HUES48 (cell line): Measurements from ENCODE around the gene IBA57.
"Not testable (repeated sequence)": the region's sequence is repeated elsewhere in the genome, so short reads cannot be mapped to it uniquely, and the experiment has no call there.

Experiments used
- H3K27ac ChIP-seq: one replicate; pipeline ENCODE4 v1.7.0; 2013; ENCODE audit warnings: low read depth, low read length, inconsistent platforms
- H3K27me3 ChIP-seq: 2 replicates; pipeline ENCODE4 v1.6.1; 2013; ENCODE audit warnings: mild to moderate bottlenecking, low read length; ENCODE audit not compliant: control insufficient read depth, insufficient read depth
- H3K36me3 ChIP-seq: 2 replicates; pipeline ENCODE4 v1.6.1; 2013; ENCODE audit warnings: low read length; ENCODE audit not compliant: control insufficient read depth, insufficient read depth
- H3K4me1 ChIP-seq: 2 replicates; pipeline ENCODE4 v1.6.1; 2013; ENCODE audit warnings: mild to moderate bottlenecking, low read length; ENCODE audit not compliant: control insufficient read depth, insufficient read depth
- H3K4me3 ChIP-seq: 2 replicates; pipeline ENCODE4 v1.5.1; 2013; ENCODE audit warnings: mild to moderate bottlenecking, low read depth, low read length
- H3K9ac ChIP-seq: 2 replicates; pipeline ENCODE4 v1.6.1; 2013; ENCODE audit warnings: mild to moderate bottlenecking, low read depth, low read length, moderate library complexity
- H3K9me3 ChIP-seq: 2 replicates; pipeline ENCODE4 v1.6.1; 2013; ENCODE audit warnings: low read length; ENCODE audit not compliant: control insufficient read depth, insufficient read depth

Gene IBA57

DNA sequence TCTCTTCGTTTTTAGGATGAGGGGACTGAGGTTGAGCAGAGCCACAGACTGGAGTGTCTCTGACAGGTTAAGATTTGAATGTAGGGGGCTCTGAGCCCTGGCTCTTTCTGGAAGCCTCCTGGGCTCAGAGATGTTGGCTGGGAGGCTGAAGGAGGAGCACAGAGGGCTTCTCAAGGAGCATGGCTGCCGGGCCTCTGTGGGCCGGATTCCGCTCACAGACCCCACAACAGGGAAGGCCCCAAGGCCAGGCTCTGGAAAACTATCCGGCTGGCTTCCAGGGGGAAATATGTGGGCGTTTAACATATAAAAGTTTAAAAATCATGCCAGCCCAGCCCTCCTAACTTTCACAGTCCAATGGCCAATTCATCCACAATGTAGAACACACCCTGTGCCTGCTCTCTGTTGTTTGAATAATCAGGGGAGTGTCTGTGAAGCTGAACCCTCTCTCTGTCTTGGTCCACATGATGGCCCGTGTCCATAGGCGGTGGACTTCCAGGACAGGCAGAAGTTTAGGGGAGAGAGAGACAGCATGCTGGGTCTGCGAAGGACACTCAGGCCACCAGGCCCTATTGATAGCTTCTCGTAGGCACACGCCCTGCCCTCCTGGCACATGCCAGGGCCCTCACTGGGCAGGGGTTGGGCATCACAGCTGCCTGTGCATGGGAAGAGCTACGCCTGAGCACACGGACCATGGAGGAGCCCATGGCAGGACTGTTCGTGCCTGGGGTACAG, 53.1 kb downstream of the IBA57 start:
- no peaks in the 10 kb centered on the region for H3K9me3 ChIP-seq
- H3K4me1 ChIP-seq = no peaks in the 10 kb centered on the region
- H3K9ac ChIP-seq = no peak overlapping the region
- H3K36me3 ChIP-seq = peaks cover 66% of the 10 kb centered on the region
- no peaks in the 10 kb centered on the region for H3K27me3 ChIP-seq
- no peak overlapping the region for H3K27ac ChIP-seq
- no peak overlapping the region for H3K4me3 ChIP-seq

DNA sequence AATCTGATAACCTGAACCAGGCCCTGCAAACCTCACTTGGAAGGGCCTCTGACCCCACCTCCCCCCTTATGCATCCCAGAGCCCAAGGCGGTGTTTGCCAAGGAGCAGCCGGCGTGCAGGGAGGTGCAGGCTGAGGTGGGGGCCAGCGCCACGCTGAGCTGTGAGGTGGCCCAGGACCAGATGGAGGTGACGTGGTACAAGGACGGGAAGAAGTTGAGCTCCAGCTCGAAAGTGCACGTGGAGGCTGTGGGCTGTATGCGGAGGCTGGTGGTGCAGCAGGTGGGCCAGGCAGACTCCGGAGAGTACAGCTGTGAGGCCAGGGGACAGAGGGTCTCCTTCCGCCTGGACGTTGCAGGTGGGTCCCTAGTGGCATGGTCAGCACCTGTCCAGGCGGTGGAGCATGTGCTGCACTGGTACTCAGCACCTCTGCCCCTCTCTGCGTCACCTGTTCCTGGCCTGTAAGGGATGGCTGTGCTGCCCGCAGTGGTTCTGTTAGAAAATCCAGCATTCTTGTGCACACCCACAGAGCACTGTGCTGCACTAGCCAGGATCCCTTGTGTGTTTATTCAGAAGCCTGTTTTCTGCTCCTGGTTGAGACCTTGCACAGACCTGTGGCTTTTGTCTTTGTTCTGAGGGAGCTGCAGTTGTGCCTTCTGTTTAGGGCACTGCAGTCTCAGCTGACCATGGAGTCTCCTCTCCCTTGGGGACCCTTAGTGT, 53.8 kb downstream of the IBA57 start:
- peaks cover 70% of the 10 kb centered on the region for H3K36me3 ChIP-seq
- H3K9ac ChIP-seq = no peak overlapping the region
- H3K9me3 ChIP-seq = no peaks in the 10 kb centered on the region

DNA sequence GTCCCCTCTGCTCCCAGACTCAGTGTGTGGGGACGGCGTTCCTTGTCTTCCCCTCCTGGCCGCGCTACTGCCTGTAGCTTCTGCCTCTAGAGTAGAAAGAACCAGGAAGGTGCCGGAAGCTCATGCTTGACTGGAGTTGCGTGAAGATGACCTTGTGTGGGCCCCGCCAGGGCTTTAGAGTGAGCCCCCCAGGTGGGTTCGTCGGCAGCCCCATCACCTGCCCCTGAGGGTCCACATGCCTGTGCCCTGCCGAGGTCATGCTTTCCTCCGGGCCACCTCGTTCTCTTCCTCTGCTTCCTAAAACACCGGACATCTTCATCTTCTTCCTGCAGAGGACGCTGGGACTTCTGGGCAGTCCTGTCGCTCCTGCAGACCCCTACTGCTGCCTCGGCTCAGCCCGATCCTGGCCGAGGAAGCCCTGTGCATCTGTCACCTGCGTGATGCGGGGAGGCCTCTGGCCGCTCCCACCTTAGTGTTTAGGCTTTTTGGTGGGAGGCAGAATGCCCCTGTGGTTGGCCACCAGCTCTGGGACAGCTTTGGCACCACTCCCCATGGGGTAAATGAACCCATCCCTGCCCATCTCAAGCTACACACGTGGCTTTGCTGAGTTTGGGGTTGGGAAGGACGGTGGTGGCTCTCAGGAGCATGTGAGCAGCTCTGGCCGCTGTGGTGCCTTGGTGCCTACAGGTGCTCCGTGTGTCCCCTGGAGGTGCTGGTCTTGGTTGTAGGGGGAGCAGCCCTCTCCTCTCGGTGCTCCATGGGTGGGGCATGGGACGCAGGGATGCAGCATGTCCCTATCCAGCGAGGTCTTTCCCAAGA, 54.6 kb downstream of the IBA57 start:
- Histone ChIP-seq H3K27me3 (no peaks in the 10 kb centered on the region), H3K9ac (no peak overlapping the region), H3K27ac (no peak overlapping the region), H3K9me3 (no peaks in the 10 kb centered on the region), H3K4me1 (no peaks in the 10 kb centered on the region), H3K4me3 (no peak overlapping the region), H3K36me3 (peaks cover 73% of the 10 kb centered on the region)

More for the DNA sequence above, 53.8 kb downstream of the IBA57 start:
- Histone ChIP-seq H3K27ac (no peak overlapping the region), H3K27me3 (no peaks in the 10 kb centered on the region), H3K4me3 (no peak overlapping the region), H3K4me1 (no peaks in the 10 kb centered on the region)

- not testable (repeated sequence) for H3K9me3 ChIP-seq, H3K4me3 ChIP-seq, H3K4me1 ChIP-seq, H3K27me3 ChIP-seq, H3K27ac ChIP-seq, H3K9ac ChIP-seq
- peaks cover 73% of the 10 kb centered on the region for H3K36me3 ChIP-seq
Observed at GRCh38 chr1:228221097-228221496, 55.5 kb downstream of the IBA57 start.

DNA sequence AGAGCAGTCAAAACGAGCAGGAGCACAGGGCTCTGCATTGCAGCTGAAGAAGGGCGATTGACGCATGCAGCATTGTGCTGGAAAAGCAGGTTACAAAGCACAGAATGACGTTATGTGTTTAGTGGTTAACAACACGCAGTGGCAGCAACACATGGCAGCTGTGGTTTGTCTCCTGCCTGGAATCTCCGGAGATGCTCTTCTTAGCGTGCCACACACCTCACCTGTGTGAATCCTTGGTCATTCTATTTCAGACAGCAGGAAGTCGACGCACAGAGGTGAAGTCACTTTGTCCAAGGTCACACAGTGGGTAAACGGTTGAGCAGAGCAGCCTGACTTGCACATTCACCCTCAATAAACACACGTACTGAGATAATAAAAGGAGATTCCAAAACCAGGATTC, 56.9 kb downstream of the IBA57 start:
- H3K9ac ChIP-seq = no peak overlapping the region
- no peaks in the 10 kb centered on the region for H3K4me1 ChIP-seq
- no peak overlapping the region for H3K27ac ChIP-seq
- no peak overlapping the region for H3K4me3 ChIP-seq
- H3K9me3 ChIP-seq = no peaks in the 10 kb centered on the region
- peaks cover 68% of the 10 kb centered on the region for H3K36me3 ChIP-seq
- H3K27me3 ChIP-seq = no peaks in the 10 kb centered on the region

- no peak overlapping the region for H3K27ac ChIP-seq
- H3K27me3 ChIP-seq = no peaks in the 10 kb centered on the region
- no peak overlapping the region for H3K4me3 ChIP-seq
- no peaks in the 10 kb centered on the region for H3K4me1 ChIP-seq
- H3K36me3 ChIP-seq = peaks cover 61% of the 10 kb centered on the region
- H3K9ac ChIP-seq = no peak overlapping the region
- no peaks in the 10 kb centered on the region for H3K9me3 ChIP-seq
Observed at GRCh38 chr1:228224198-228225164, 58.9 kb downstream of the IBA57 start.

DNA sequence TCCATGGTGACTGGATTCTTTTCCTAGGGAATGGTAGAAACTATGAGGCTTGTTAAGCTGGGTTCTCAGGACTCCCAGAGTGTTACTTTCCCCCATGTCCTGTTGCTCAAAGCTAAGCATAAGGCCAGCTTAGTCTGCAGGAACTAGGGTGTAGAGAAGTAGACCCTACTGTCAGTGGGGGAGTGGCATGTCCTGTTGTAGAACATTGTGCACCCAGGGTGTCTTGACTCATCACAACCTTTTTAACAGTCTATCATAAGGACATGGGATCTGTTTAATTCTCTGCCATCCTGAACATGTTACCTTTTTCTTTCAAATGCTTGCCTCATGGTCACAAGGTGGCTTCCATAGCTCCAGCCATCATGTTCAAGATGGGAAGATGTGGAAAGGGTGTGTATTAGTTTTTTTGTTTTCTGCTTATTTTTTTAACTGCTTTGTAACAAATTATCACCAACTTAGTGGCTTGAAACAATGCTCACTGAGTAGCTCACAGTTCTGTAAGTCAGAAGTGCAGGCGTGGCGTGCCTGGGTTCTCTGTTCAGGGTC, 59.6 kb downstream of the IBA57 start:
- H3K9me3 ChIP-seq = no peaks in the 10 kb centered on the region
- no peak overlapping the region for H3K27ac ChIP-seq
- H3K4me3 ChIP-seq = no peak overlapping the region
- no peaks in the 10 kb centered on the region for H3K27me3 ChIP-seq
- no peak overlapping the region for H3K9ac ChIP-seq
- peaks cover 59% of the 10 kb centered on the region for H3K36me3 ChIP-seq
- no peaks in the 10 kb centered on the region for H3K4me1 ChIP-seq

- H3K4me3 ChIP-seq = no peak overlapping the region
- no peaks in the 10 kb centered on the region for H3K27me3 ChIP-seq
- no peaks in the 10 kb centered on the region for H3K9me3 ChIP-seq
- no peak overlapping the region for H3K9ac ChIP-seq
- H3K4me1 ChIP-seq = no peaks in the 10 kb centered on the region
- H3K27ac ChIP-seq = no peak overlapping the region
- H3K36me3 ChIP-seq = peaks cover 61% of the 10 kb centered on the region
Observed at GRCh38 chr1:228225740-228226139, 60.1 kb downstream of the IBA57 start.

- Histone ChIP-seq H3K4me1 (no peaks in the 10 kb centered on the region), H3K9ac (no peak overlapping the region), H3K9me3 (no peaks in the 10 kb centered on the region), H3K36me3 (peaks cover 66% of the 10 kb centered on the region), H3K27me3 (no peaks in the 10 kb centered on the region), H3K27ac (no peak overlapping the region), H3K4me3 (no peak overlapping the region)
Observed at GRCh38 chr1:228226141-228226874, 60.7 kb downstream of the IBA57 start.
